Aorta (tissue), 5 donors: ENCODE measurements around the gene PRRX2. TPM values are rescaled to one million over a fixed set of nuclear protein-coding genes. Genes with fewer than 3 reads are reported as not detected.
"Not testable (repeated sequence)": the region's sequence is repeated elsewhere in the genome, so short reads cannot be mapped to it uniquely, and the experiment has no call there.

Experiments used
- ATAC-seq: fragments of 200-7000 bp; cut with Tn5 transposase; one replicate; pipeline ENCODE4 v1.9.1; 2022; ENCODE audit warnings: moderate library complexity; ENCODE audit not compliant: low FRiP score
- DNase-seq, 2 donors: peaks; one replicate each; pipeline ENCODE4 v3.0.0-alpha.2; 2020
- H3K27ac ChIP-seq, 2 donors: one replicate each; pipeline ENCODE4 v1.5.1; 2013; ENCODE audit warnings: low read length in 2 of 2, mild to moderate bottlenecking in 2 of 2, moderate library complexity in 2 of 2, control low read depth in 1 of 2, inconsistent platforms in 1 of 2, low read depth in 1 of 2
- H3K27me3 ChIP-seq, 2 donors: one replicate each; pipeline ENCODE4 v1.6.1; 2013; ENCODE audit warnings: control low read depth in 1 of 2, low read length in 1 of 2, mild to moderate bottlenecking in 1 of 2, moderate library complexity in 1 of 2; ENCODE audit not compliant: insufficient read depth in 2 of 2, control insufficient read depth in 1 of 2
- H3K36me3 ChIP-seq, 2 donors: one replicate each; pipeline ENCODE4 v1.6.1; 2013; ENCODE audit warnings: control low read depth in 1 of 2, low read length in 1 of 2, mild to moderate bottlenecking in 1 of 2; ENCODE audit not compliant: insufficient read depth in 2 of 2, control insufficient read depth in 1 of 2
- H3K4me1 ChIP-seq, 2 donors: one replicate each; pipeline ENCODE4 v1.6.1; 2013; ENCODE audit warnings: low read length in 2 of 2, control low read depth in 1 of 2, mild to moderate bottlenecking in 1 of 2, moderate library complexity in 1 of 2; ENCODE audit not compliant: insufficient read depth in 2 of 2, control insufficient read depth in 1 of 2
- H3K4me3 ChIP-seq, 2 donors: one replicate each; pipeline ENCODE4 v1.5.1; 2013; ENCODE audit warnings: low read length in 2 of 2, control low read depth in 1 of 2, mild to moderate bottlenecking in 1 of 2
- H3K9me3 ChIP-seq: one replicate; pipeline ENCODE4 v1.6.1; 2013; ENCODE audit warnings: mild to moderate bottlenecking, low read length; ENCODE audit not compliant: control insufficient read depth
- WGBS, 2 donors: extraction: QIAGEN DNeasy Blood & Tissue Kit; methylation state at CpG; one replicate each; pipeline ENCODE4 v1.1.7; 2013; 5-methylcytosine and 5-hydroxymethylcytosine counted together
- intact Hi-C, 2 donors: fragments of 100-400 bp; cut with DNase I; formaldehyde crosslinking; loops; one replicate each; pipeline versions ENCODE4 v1.14.2 to v1.15.0; 2022
- polyA plus RNA-seq, 2 donors: library from polyadenylated mRNA; stranded (reverse); fragments of 200-250 nt; gene quantifications; one replicate each; pipeline ENCODE4 v1.2.3, GENCODE V29; 2013
- total RNA-seq, 2 donors: library from RNA; stranded (reverse); fragmentation: NEBNext Ultra II Directional; extraction: Animal tissue kit (Norgen Biotek cat#: 25700); gene quantifications; one replicate each; pipeline ENCODE4 v1.2.1, GENCODE V29; 2021
- donor health status: healthy with polysubstance abuse.
- donor health status: Bipolar disorder and iron deficiency.
- donor health status: DM: no; HTN: no; CAD: no.
- donor health status: DM: no; HTN: no; CAD: no.
- donor health status: DM: yes; HTN: yes; CAD: no.

Gene PRRX2
- total and polyA plus RNA-seq, 4 donors: 27.7 to 68.8 (median 52.2) TPM

DNA sequence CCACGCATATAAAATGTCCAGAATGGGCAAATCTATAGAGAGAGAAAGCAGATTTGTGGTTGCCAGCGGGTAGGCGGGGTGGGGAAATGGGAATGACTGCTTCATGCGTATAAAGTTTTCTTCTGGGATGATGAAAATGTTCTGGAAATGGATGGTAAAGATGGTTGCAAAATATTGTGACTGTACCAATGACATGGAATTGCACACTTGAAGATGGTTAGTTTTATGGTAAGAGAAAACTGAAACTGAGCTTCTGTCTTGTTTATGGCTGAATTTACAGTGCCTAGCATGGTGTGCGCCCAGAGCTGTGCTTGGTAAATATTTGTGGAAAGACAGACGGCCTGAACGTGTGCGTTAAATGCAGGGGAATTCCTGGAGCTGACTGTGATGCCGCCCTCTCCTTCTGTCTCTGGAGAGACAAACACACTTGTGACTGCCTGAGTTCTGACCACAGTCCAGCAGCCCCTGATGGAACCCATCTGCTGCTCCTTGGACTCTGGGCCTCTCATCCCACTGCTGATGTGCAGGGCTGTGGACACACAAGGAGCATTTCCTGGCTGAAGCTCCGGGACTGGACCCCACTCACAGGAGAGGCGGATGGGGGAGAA is 96.0 kb downstream of the PRRX2 start:
- H3K36me3 ChIP-seq: no peaks in the 10 kb centered on the region
- no peaks in the 10 kb centered on the region for H3K27me3 ChIP-seq
- ATAC-seq: peak; percentile 41
- intact Hi-C loops: no loop called here
- no peak overlapping the region for H3K4me3 ChIP-seq
- no peaks in the 10 kb centered on the region for H3K9me3 ChIP-seq
- no peak overlapping the region for H3K27ac ChIP-seq
- DNase-seq: no peak
- WGBS, 2 donors: 70 to 73% methylated on average over 11 of the region's 11 CpGs
- H3K4me1 ChIP-seq: no peaks in the 10 kb centered on the region

DNA sequence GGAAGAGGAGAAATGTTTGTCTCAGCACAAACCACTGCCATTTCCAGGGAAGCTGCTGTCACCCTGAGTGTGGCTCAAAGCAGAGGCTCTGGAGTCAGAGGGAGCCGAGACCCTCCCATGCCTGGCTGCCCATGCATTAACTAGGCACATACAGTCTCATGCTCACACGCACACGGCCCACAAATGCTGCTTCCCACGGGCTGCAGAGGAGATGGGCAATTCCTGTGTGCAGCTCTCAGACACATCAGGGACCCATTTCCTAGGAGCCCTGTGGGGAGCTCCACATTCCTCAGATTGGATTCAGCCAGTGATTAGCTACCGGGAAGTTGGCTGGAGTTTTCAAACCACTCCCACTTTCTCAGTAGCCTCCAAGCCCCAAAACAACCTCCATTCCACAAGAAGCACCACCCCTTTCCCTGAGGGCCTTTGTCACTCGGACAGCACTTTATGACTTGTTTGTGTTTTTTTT is 96.5 kb downstream of the PRRX2 start:
- H3K27ac ChIP-seq: no peak overlapping the region
- no peaks in the 10 kb centered on the region for H3K4me1 ChIP-seq
- no peaks in the 10 kb centered on the region for H3K27me3 ChIP-seq
- intact Hi-C loops: no loop called here
- H3K9me3 ChIP-seq: no peaks in the 10 kb centered on the region
- no peak for DNase-seq
- no peak overlapping the region for H3K4me3 ChIP-seq
- no peaks in the 10 kb centered on the region for H3K36me3 ChIP-seq
- WGBS, 2 donors: 39 to 46% methylated on average over 6 of the region's 6 CpGs
- ATAC-seq: peak; percentile 33

DNA sequence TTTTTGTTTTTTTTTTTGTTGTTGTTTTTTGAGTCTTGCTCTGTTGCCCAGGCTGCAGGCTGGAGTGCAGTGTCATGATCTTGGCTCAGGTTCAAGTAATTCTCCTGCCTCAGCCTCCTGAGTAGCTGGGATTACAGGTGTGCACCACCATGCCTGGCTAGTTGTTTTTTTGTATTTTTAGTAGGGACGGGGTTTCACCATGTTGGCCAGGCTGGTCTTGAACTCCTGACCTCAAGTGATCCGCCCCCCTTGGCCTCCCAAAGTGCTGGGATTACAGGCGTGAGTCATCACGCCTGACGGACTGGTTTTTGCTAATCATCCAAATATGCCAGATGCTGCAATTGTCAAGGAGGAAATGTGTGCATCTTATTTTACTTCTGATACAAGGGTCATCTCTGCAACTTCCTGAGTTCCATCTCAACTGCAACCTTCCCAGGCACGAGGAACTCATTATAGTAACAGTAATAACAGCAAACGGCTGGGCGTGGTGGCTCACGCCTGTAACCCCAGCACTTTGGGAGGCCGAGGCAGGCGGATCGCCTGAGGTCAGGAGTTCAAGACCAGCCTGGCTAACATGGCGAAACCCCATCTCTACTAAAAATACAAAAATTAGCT is 97.0 kb downstream of the PRRX2 start:
- not testable (repeated sequence) for DNase-seq
- ATAC-seq: peak; percentile 63

DNA sequence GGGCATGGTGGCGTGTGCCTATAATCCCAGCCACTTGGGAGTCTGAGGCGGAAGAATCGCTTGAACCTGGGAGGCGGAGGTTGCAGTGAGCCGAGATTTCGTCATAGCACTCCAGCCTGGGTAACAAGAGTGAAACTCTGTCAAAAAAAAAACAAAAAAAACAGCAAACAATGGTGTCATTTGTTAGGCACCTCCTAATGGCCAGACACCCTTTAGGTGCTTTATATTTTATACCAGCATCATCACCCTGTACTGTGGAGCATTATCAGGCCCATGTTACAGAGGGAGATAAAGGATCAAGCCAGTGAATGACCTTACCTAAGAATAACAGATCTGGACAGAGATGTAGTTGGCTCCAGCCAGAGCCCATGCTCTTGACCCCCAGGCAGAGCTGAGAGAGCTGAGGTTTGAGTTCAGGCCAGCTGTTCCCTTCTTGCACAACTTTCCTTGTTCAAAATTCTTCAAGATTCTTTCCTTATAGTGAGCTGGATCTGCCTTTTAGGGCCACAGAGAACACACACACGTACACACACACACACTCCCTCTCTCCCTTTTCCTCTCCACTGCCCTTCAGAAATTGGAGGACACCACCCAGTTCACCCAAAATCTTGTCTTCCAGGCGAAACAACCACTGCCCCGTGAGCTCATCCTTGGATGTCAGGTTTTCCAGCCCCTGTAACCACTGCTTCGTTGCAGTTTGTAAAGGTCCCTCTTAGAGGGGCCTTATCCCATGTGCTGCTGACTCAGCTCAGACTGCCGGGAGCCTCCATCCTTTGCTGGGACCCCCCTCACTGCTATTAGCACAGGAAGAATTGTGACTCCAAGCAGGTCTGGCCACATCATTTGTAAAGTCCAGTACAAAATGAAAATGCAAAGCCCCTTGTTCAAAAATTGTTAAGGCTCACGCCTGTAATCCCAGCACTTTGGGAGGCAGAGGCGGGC is 97.8 kb downstream of the PRRX2 start:
- DNase-seq: no peak
- Histone ChIP-seq H3K27ac (no peak overlapping the region), H3K27me3 (no peaks in the 10 kb centered on the region), H3K4me1 (no peaks in the 10 kb centered on the region), H3K9me3 (no peaks in the 10 kb centered on the region), H3K36me3 (no peaks in the 10 kb centered on the region), H3K4me3 (no peak overlapping the region)
- intact Hi-C loops: no loop called here
- peak; percentile 55 for ATAC-seq
- WGBS, 2 donors: 82 to 83% methylated on average over 13 of the region's 13 CpGs

More for the DNA sequence above, 97.0 kb downstream of the PRRX2 start:
- H3K4me3 ChIP-seq, H3K9me3 ChIP-seq, H3K36me3 ChIP-seq, H3K27ac ChIP-seq, intact Hi-C loops, H3K4me1 ChIP-seq, H3K27me3 ChIP-seq: not testable (repeated sequence)
- WGBS, 2 donors: 81 to 84% methylated on average over 13 of the region's 13 CpGs

DNA sequence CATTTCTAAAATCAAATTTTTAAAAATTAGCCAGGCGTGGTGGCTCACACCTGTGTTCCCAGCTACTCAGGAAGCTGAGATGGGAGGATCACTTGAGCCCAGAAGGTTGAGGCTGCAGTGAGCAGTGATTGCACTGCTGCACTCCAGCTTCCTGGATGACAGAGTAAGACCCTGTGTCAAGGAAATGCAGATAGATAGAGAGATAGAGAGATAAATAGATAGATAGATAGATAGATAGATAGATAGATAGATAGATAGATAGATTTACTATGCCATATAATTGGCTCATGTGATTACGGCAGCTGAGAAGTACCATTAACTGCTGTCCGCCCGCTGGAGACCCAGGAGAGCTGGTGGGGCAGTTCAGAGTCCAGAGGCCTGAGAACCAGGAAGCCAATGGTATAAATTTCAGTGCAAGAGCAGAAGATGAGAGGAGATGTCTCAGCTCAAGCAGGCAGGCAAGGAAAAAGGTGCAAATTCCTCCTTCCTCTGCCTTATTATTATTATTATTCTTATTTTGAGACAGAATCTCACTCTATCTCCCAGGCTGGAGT is 100.4 kb downstream of the PRRX2 start:
- Histone ChIP-seq H3K27me3 (no peaks in the 10 kb centered on the region), H3K36me3 (no peaks in the 10 kb centered on the region), H3K4me3 (no peak overlapping the region), H3K4me1 (no peaks in the 10 kb centered on the region), H3K9me3 (no peaks in the 10 kb centered on the region), H3K27ac (no peak overlapping the region)
- no peak for DNase-seq
- intact Hi-C loops: no loop called here
- WGBS, 2 donors: 95 to 96% methylated on average over 4 of the region's 4 CpGs
- no peak for ATAC-seq

DNA sequence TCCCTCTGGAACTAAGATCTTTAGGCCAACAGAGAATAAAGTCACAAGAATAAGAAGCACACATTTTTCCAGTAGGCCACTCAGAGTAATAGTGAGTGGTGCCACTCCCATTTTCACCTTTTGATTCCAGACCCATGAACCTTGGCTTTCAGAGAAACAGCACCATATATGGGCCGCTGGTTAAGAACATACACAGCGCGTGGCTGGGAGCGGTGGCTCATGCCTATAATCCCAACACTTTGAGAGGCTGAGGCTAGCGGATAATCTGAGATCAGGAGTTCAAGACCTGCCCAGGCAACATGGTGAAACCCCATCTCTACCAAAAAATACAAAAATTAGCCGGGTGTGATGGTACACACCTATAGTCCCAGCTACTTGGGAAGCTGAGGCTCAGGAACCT is 103.0 kb downstream of the PRRX2 start:
- Histone ChIP-seq H3K9me3 (no peaks in the 10 kb centered on the region), H3K27me3 (no peaks in the 10 kb centered on the region), H3K4me3 (no peak overlapping the region), H3K27ac (no peak overlapping the region), H3K36me3 (no peaks in the 10 kb centered on the region), H3K4me1 (no peaks in the 10 kb centered on the region)
- WGBS, 2 donors: 95 to 97% methylated on average over 6 of the region's 6 CpGs
- ATAC-seq (no peak), DNase-seq (no peak)
- intact Hi-C loops: no loop called here

DNA sequence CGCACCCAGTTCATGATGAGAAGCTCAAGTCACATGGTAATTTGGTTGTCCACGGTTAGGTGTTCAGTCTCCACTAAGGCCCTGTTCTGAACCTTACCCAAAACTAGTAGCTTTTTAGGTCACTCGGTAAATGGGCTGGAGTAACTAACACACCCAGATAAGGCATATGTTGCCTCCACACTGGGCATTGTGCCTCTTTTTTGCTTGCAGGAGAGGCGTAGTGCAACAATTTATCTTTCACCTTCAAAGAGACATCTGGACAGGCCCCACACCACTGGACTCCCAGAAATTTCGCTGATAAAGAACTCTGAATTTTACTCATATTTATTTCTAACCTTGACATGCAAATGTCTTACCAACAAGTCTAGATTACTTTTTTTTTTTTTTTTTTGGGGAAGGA is 104.2 kb downstream of the PRRX2 start:
- 76 to 81% methylated on average over 5 of the region's 5 CpGs for WGBS, 2 donors
- intact Hi-C loops: no loop called here
- H3K9me3 ChIP-seq: no peaks in the 10 kb centered on the region
- no peak overlapping the region for H3K27ac ChIP-seq
- H3K27me3 ChIP-seq: no peaks in the 10 kb centered on the region
- H3K4me1 ChIP-seq: no peaks in the 10 kb centered on the region
- no peaks in the 10 kb centered on the region for H3K36me3 ChIP-seq
- no peak for ATAC-seq
- DNase-seq: no peak
- no peak overlapping the region for H3K4me3 ChIP-seq

DNA sequence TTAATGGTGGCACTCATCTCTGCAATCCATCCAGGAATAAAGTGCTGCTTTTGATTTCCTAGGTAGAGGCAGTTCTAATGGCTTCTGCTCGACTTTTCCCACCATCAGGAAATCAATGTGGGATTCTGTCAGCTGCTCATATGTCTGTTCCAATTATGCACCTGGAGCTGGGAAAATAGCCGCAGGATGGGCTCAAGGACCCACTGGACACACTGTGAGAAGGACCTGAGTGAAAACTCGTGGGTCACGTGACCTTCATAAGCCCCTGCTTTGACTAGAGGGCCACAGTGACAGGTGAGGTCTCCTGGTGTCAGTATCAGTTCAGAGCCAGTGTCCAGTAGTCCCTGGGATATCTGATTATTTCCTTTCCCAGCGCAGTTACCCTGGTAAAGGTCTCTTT is 105.3 kb downstream of the PRRX2 start:
- ATAC-seq (no peak), DNase-seq (no peak)
- intact Hi-C loops: no loop called here
- no peak overlapping the region for H3K4me3 ChIP-seq
- H3K9me3 ChIP-seq: no peaks in the 10 kb centered on the region
- 83 to 87% methylated on average over 5 of the region's 5 CpGs for WGBS, 2 donors
- no peaks in the 10 kb centered on the region for H3K36me3 ChIP-seq
- H3K27ac ChIP-seq: no peak overlapping the region
- H3K4me1 ChIP-seq: no peaks in the 10 kb centered on the region
- H3K27me3 ChIP-seq: no peaks in the 10 kb centered on the region
